ENCODE measurements around the gene ENTPD5.

Gene ENTPD5

GRCh38 chr14:74018586-74019407 is at the start of gene ENTPD5, which contains the start of gene BBOF1:
TSS of gene ENTPD5 (minus strand) at chr14:74019288. CDS start at chr14:73988102, 31,186 bp downstream.
TSS of gene BBOF1 (plus strand) at chr14:74019349. CDS start at chr14:74019479, 130 bp downstream.
- Histone ChIP-seq H3K9ac (ENCODE audit: insufficient read length) (peak within 1 kb of the TSS; percentile 77), H3K9me3 (ENCODE audit: low read depth, low read length) (no peaks in the 10 kb centered on the region), H3K4me3 (peak within 1 kb of the TSS; percentile 81), H3K36me3 (ENCODE audit: insufficient read depth, low read length) (no peaks in the 10 kb centered on the region), H3K27ac (peak within 1 kb of the TSS; percentile 57; the same call in 1 of the 2 replicates)
- DNase-seq (ENCODE audit: low read depth, low spot score) = no peak
- no peak for TF ChIP-seq EZH2 (IDR thresholded peaks at IDR 0.05)
- TF ChIP-seq FOXP2 (optimal IDR thresholded peaks at IDR 0.05; ENCODE audit: control extremely low read depth, extremely low read length, insufficient read depth) = no peak
- TF ChIP-seq POLR2AphosphoS5 (IDR thresholded peaks at IDR 0.05; ENCODE audit: borderline replicate concordance, low read depth, low read length) = peak; percentile 80

GRCh38 chr14:74065746-74066575 is 46.9 kb upstream of the ENTPD5 start:
- no peak overlapping the region; the same call in 1 of the 2 replicates for H3K27ac ChIP-seq
- no peak for DNase-seq (ENCODE audit: low read depth, low spot score)
- no peak for TF ChIP-seq EZH2 (IDR thresholded peaks at IDR 0.05)
- no peak for TF ChIP-seq FOXP2 (optimal IDR thresholded peaks at IDR 0.05; ENCODE audit: control extremely low read depth, extremely low read length, insufficient read depth)
- TF ChIP-seq POLR2AphosphoS5 (IDR thresholded peaks at IDR 0.05; ENCODE audit: borderline replicate concordance, low read depth, low read length) = no peak
- no peak overlapping the region for H3K4me3 ChIP-seq
- H3K9me3 ChIP-seq (ENCODE audit: low read depth, low read length) = no peaks in the 10 kb centered on the region
- no peaks in the 10 kb centered on the region for H3K36me3 ChIP-seq (ENCODE audit: insufficient read depth, low read length)
- no peak overlapping the region for H3K9ac ChIP-seq (ENCODE audit: insufficient read length)

- no peak overlapping the region for H3K9ac ChIP-seq (ENCODE audit: insufficient read length)
- no peak for DNase-seq (ENCODE audit: low read depth, low spot score)
- TF ChIP-seq POLR2AphosphoS5 (IDR thresholded peaks at IDR 0.05; ENCODE audit: borderline replicate concordance, low read depth, low read length) (no peak), FOXP2 (optimal IDR thresholded peaks at IDR 0.05; ENCODE audit: control extremely low read depth, extremely low read length, insufficient read depth) (no peak), EZH2 (IDR thresholded peaks at IDR 0.05) (no peak)
- no peaks in the 10 kb centered on the region for H3K9me3 ChIP-seq (ENCODE audit: low read depth, low read length)
- H3K36me3 ChIP-seq (ENCODE audit: insufficient read depth, low read length) = no peaks in the 10 kb centered on the region
- H3K27ac ChIP-seq = no peak overlapping the region
- H3K4me3 ChIP-seq = no peak overlapping the region
Observed at GRCh38 chr14:74064883-74065282, 45.8 kb upstream of the ENTPD5 start.

GRCh38 chr14:74064426-74064825 is 45.3 kb upstream of the ENTPD5 start:
- Histone ChIP-seq H3K9ac (ENCODE audit: insufficient read length) (no peak overlapping the region), H3K27ac (no peak overlapping the region), H3K9me3 (ENCODE audit: low read depth, low read length) (no peaks in the 10 kb centered on the region), H3K36me3 (ENCODE audit: insufficient read depth, low read length) (no peaks in the 10 kb centered on the region), H3K4me3 (no peak overlapping the region)
- DNase-seq (ENCODE audit: low read depth, low spot score) = no peak
- TF ChIP-seq EZH2 (IDR thresholded peaks at IDR 0.05) (no peak), POLR2AphosphoS5 (IDR thresholded peaks at IDR 0.05; ENCODE audit: borderline replicate concordance, low read depth, low read length) (no peak), FOXP2 (optimal IDR thresholded peaks at IDR 0.05; ENCODE audit: control extremely low read depth, extremely low read length, insufficient read depth) (no peak)

GRCh38 chr14:74062809-74063150 is 43.7 kb upstream of the ENTPD5 start:
- H3K4me3 ChIP-seq = no peak overlapping the region
- DNase-seq (ENCODE audit: low read depth, low spot score) = no peak
- H3K27ac ChIP-seq = no peak overlapping the region
- H3K9ac ChIP-seq (ENCODE audit: insufficient read length) = no peak overlapping the region
- H3K36me3 ChIP-seq (ENCODE audit: insufficient read depth, low read length) = no peaks in the 10 kb centered on the region
- H3K9me3 ChIP-seq (ENCODE audit: low read depth, low read length) = no peaks in the 10 kb centered on the region
- no peak for TF ChIP-seq EZH2 (IDR thresholded peaks at IDR 0.05)
- no peak for TF ChIP-seq POLR2AphosphoS5 (IDR thresholded peaks at IDR 0.05; ENCODE audit: borderline replicate concordance, low read depth, low read length)
- TF ChIP-seq FOXP2 (optimal IDR thresholded peaks at IDR 0.05; ENCODE audit: control extremely low read depth, extremely low read length, insufficient read depth) = no peak

- TF ChIP-seq EZH2 (IDR thresholded peaks at IDR 0.05) (no peak), FOXP2 (optimal IDR thresholded peaks at IDR 0.05; ENCODE audit: control extremely low read depth, extremely low read length, insufficient read depth) (no peak), POLR2AphosphoS5 (IDR thresholded peaks at IDR 0.05; ENCODE audit: borderline replicate concordance, low read depth, low read length) (no peak)
- no peak for DNase-seq (ENCODE audit: low read depth, low spot score)
Observed at GRCh38 chr14:74049876-74050495, 30.9 kb upstream of the ENTPD5 start.

GRCh38 chr14:74048281-74048680 is 29.2 kb upstream of the ENTPD5 start:
- Histone ChIP-seq H3K27ac (no peak overlapping the region), H3K9me3 (ENCODE audit: low read depth, low read length) (no peaks in the 10 kb centered on the region), H3K36me3 (ENCODE audit: insufficient read depth, low read length) (no peaks in the 10 kb centered on the region), H3K9ac (ENCODE audit: insufficient read length) (no peak overlapping the region), H3K4me3 (no peak overlapping the region)
- TF ChIP-seq POLR2AphosphoS5 (IDR thresholded peaks at IDR 0.05; ENCODE audit: borderline replicate concordance, low read depth, low read length) (no peak), EZH2 (IDR thresholded peaks at IDR 0.05) (no peak)
- no peak for DNase-seq (ENCODE audit: low read depth, low spot score)

More at GRCh38 chr14:74049876-74050495, 30.9 kb upstream of the ENTPD5 start:
- H3K4me3 ChIP-seq = no peak overlapping the region
- H3K9ac ChIP-seq (ENCODE audit: insufficient read length) = no peak overlapping the region
- no peak overlapping the region for H3K27ac ChIP-seq
- H3K9me3 ChIP-seq (ENCODE audit: low read depth, low read length) = no peaks in the 10 kb centered on the region
- H3K36me3 ChIP-seq (ENCODE audit: insufficient read depth, low read length) = no peaks in the 10 kb centered on the region

GRCh38 chr14:74045522-74045921 is 26.4 kb upstream of the ENTPD5 start:
- no peak for TF ChIP-seq EZH2 (IDR thresholded peaks at IDR 0.05)
- no peak for DNase-seq (ENCODE audit: low read depth, low spot score)
- H3K9me3 ChIP-seq (ENCODE audit: low read depth, low read length) = no peaks in the 10 kb centered on the region
- H3K27ac ChIP-seq = no peak overlapping the region
- no peak overlapping the region for H3K4me3 ChIP-seq
- no peak overlapping the region for H3K9ac ChIP-seq (ENCODE audit: insufficient read length)
- no peaks in the 10 kb centered on the region for H3K36me3 ChIP-seq (ENCODE audit: insufficient read depth, low read length)
